ENCODE results near the gene RIPOR1.
A peak's percentile ranks its signal among the peaks of the same experiment; 100 is the strongest.
"Not testable (repeated sequence)": the region's sequence is repeated elsewhere in the genome, so short reads cannot be mapped to it uniquely, and the experiment has no call there.

Gene RIPOR1

GRCh38 chr16:67530013-67530939 lies 1.6 kb downstream of the RIPOR1 start:
- Histone ChIP-seq H3K27ac (ENCODE audit: low read length, poor library complexity, severe bottlenecking) (peak overlapping the region; percentile 43), H2BK5ac (ENCODE audit: low read depth, low read length, poor library complexity, severe bottlenecking) (peak overlapping the region; percentile 12), H2BK12ac (ENCODE audit: low read length in 2 of 2) (peak overlapping the region; percentile 69 to 93), H3K9me3 (ENCODE audit: control insufficient read depth, low read length) (no peaks in the 10 kb centered on the region), H3K4me2 (ENCODE audit: low read length, poor library complexity, severe bottlenecking) (peak overlapping the region; percentile 97), H4K91ac (ENCODE audit: low read length) (peak overlapping the region; percentile 83), H2BK120ac (ENCODE audit: low read depth, low read length) (peak overlapping the region; percentile 89), H3K9ac (ENCODE audit: low read length) (peak overlapping the region; percentile 96), H3K4me3 (ENCODE audit: insufficient read depth in 1 of 2, low read depth in 1 of 2, low read length in 2 of 2) (peak overlapping the region; percentile 87 to 96), H3K36me3 (ENCODE audit: control insufficient read depth in 1 of 2, insufficient read depth in 2 of 2, low read depth in 1 of 2, low read length in 2 of 2) (peaks cover 3 to 12% of the 10 kb centered on the region in 2 experiments), H4K8ac (ENCODE audit: low read length) (peak overlapping the region; percentile 79), H3K4ac (ENCODE audit: low read depth in 1 of 2, low read length in 2 of 2) (peak overlapping the region; percentile 94 to 99), H3K18ac (ENCODE audit: low read depth in 1 of 2, low read length in 2 of 2) (peak overlapping the region; percentile 78 to 98), H3K23ac (ENCODE audit: low read length in 2 of 2) (peak overlapping the region in 1 of 2 experiments; percentile 96), H3K79me1 (replicated peaks; ENCODE audit: low read length, poor library complexity, severe bottlenecking) (peaks cover 14% of the 10 kb centered on the region), H3K4me1 (ENCODE audit: control insufficient read depth, insufficient read depth, low read depth, low read length) (peaks cover 37% of the 10 kb centered on the region), H2BK15ac (ENCODE audit: low read depth, poor library complexity, severe bottlenecking) (peak overlapping the region; percentile 71), H3K14ac (ENCODE audit: low read length in 2 of 2) (peak overlapping the region in 1 of 2 experiments; percentile 99), H2AFZ (ENCODE audit: low read depth, low read length) (no peak overlapping the region), H3K27me3 (ENCODE audit: control insufficient read depth in 1 of 2, insufficient read depth in 1 of 2, low read length in 2 of 2) (no peaks in the 10 kb centered on the region), H2AK5ac (ENCODE audit: low read length, severe bottlenecking) (peak overlapping the region; percentile 83)
- 8% methylated on average over 46 of the region's 48 CpGs for WGBS
- peak; percentile 87 for DNase-seq

- H3K14ac ChIP-seq (ENCODE audit: low read length in 2 of 2) = no peak overlapping the region
- no peaks in the 10 kb centered on the region for H3K27me3 ChIP-seq (ENCODE audit: control insufficient read depth in 1 of 2, insufficient read depth in 1 of 2, low read length in 2 of 2)
- H4K8ac ChIP-seq (ENCODE audit: low read length) = peak overlapping the region; percentile 79
- H3K36me3 ChIP-seq (ENCODE audit: control insufficient read depth in 1 of 2, insufficient read depth in 2 of 2, low read depth in 1 of 2, low read length in 2 of 2) = peaks cover 4 to 17% of the 10 kb centered on the region in 2 experiments
- no peak overlapping the region for H3K4ac ChIP-seq (ENCODE audit: low read depth in 1 of 2, low read length in 2 of 2)
- WGBS = 97% methylated on average over 4 of the region's 4 CpGs
- peak overlapping the region; percentile 1 for H2AK5ac ChIP-seq (ENCODE audit: low read length, severe bottlenecking)
- no peak overlapping the region for H2BK15ac ChIP-seq (ENCODE audit: low read depth, poor library complexity, severe bottlenecking)
- peak overlapping the region; percentile 76 for H4K91ac ChIP-seq (ENCODE audit: low read length)
- H3K79me1 ChIP-seq (replicated peaks; ENCODE audit: low read length, poor library complexity, severe bottlenecking) = peaks cover 20% of the 10 kb centered on the region
- H2AFZ ChIP-seq (ENCODE audit: low read depth, low read length) = no peak overlapping the region
- no peaks in the 10 kb centered on the region for H3K9me3 ChIP-seq (ENCODE audit: control insufficient read depth, low read length)
- no peak for DNase-seq
- H3K9ac ChIP-seq (ENCODE audit: low read length) = peak overlapping the region; percentile 96
- H2BK5ac ChIP-seq (ENCODE audit: low read depth, low read length, poor library complexity, severe bottlenecking) = no peak overlapping the region
- no peak overlapping the region for H3K23ac ChIP-seq (ENCODE audit: low read length in 2 of 2)
- H3K4me2 ChIP-seq (ENCODE audit: low read length, poor library complexity, severe bottlenecking) = peak overlapping the region; percentile 97
- H3K4me1 ChIP-seq (ENCODE audit: control insufficient read depth, insufficient read depth, low read depth, low read length) = peaks cover 40% of the 10 kb centered on the region
- no peak overlapping the region for H2BK120ac ChIP-seq (ENCODE audit: low read depth, low read length)
- H3K4me3 ChIP-seq (ENCODE audit: insufficient read depth in 1 of 2, low read depth in 1 of 2, low read length in 2 of 2) = peak overlapping the region in 1 of 2 experiments; percentile 96
- H3K27ac ChIP-seq (ENCODE audit: low read length, poor library complexity, severe bottlenecking) = peak overlapping the region; percentile 6
- H2BK12ac ChIP-seq (ENCODE audit: low read length in 2 of 2) = peak overlapping the region; percentile 21 to 69
- no peak overlapping the region for H3K18ac ChIP-seq (ENCODE audit: low read depth in 1 of 2, low read length in 2 of 2)
Measured at GRCh38 chr16:67531247-67531646, 2.6 kb downstream of the RIPOR1 start.

- H3K27ac ChIP-seq (ENCODE audit: low read length, poor library complexity, severe bottlenecking) = no peak overlapping the region
- H3K14ac ChIP-seq (ENCODE audit: low read length in 2 of 2) = no peak overlapping the region
- no peak overlapping the region for H2BK12ac ChIP-seq (ENCODE audit: low read length in 2 of 2)
- no peak for DNase-seq
- peaks cover 46% of the 10 kb centered on the region for H3K4me1 ChIP-seq (ENCODE audit: control insufficient read depth, insufficient read depth, low read depth, low read length)
- H3K4ac ChIP-seq (ENCODE audit: low read depth in 1 of 2, low read length in 2 of 2) = no peak overlapping the region
- no peak overlapping the region for H3K23ac ChIP-seq (ENCODE audit: low read length in 2 of 2)
- no peaks in the 10 kb centered on the region for H3K9me3 ChIP-seq (ENCODE audit: control insufficient read depth, low read length)
- peaks cover 4 to 17% of the 10 kb centered on the region in 2 experiments for H3K36me3 ChIP-seq (ENCODE audit: control insufficient read depth in 1 of 2, insufficient read depth in 2 of 2, low read depth in 1 of 2, low read length in 2 of 2)
- no peak overlapping the region for H2AK5ac ChIP-seq (ENCODE audit: low read length, severe bottlenecking)
- H2BK120ac ChIP-seq (ENCODE audit: low read depth, low read length) = no peak overlapping the region
- no peak overlapping the region for H2BK15ac ChIP-seq (ENCODE audit: low read depth, poor library complexity, severe bottlenecking)
- no peak overlapping the region for H2AFZ ChIP-seq (ENCODE audit: low read depth, low read length)
- H4K8ac ChIP-seq (ENCODE audit: low read length) = no peak overlapping the region
- no peak overlapping the region for H3K9ac ChIP-seq (ENCODE audit: low read length)
- H3K79me1 ChIP-seq (replicated peaks; ENCODE audit: low read length, poor library complexity, severe bottlenecking) = peaks cover 28% of the 10 kb centered on the region
- WGBS = 90% methylated on average over 9 of the region's 9 CpGs
- H3K4me3 ChIP-seq (ENCODE audit: insufficient read depth in 1 of 2, low read depth in 1 of 2, low read length in 2 of 2) = no peak overlapping the region
- H3K18ac ChIP-seq (ENCODE audit: low read depth in 1 of 2, low read length in 2 of 2) = no peak overlapping the region
- no peak overlapping the region for H4K91ac ChIP-seq (ENCODE audit: low read length)
- no peaks in the 10 kb centered on the region for H3K27me3 ChIP-seq (ENCODE audit: control insufficient read depth in 1 of 2, insufficient read depth in 1 of 2, low read length in 2 of 2)
- no peak overlapping the region for H2BK5ac ChIP-seq (ENCODE audit: low read depth, low read length, poor library complexity, severe bottlenecking)
- H3K4me2 ChIP-seq (ENCODE audit: low read length, poor library complexity, severe bottlenecking) = no peak overlapping the region
Measured at GRCh38 chr16:67533024-67533560, 4.5 kb downstream of the RIPOR1 start.

- H3K27ac ChIP-seq (ENCODE audit: low read length, poor library complexity, severe bottlenecking) = not testable (repeated sequence)
Measured at GRCh38 chr16:67533987-67534386, 5.4 kb downstream of the RIPOR1 start.

More at GRCh38 chr16:67533987-67534386, 5.4 kb downstream of the RIPOR1 start:
- not testable (repeated sequence) for H2BK15ac ChIP-seq (ENCODE audit: low read depth, poor library complexity, severe bottlenecking); H2AFZ ChIP-seq (ENCODE audit: low read depth, low read length); H2AK5ac ChIP-seq (ENCODE audit: low read length, severe bottlenecking); H4K8ac ChIP-seq (ENCODE audit: low read length); H3K18ac ChIP-seq (ENCODE audit: low read depth in 1 of 2, low read length in 2 of 2); H2BK5ac ChIP-seq (ENCODE audit: low read depth, low read length, poor library complexity, severe bottlenecking); H3K23ac ChIP-seq (ENCODE audit: low read length in 2 of 2); H3K4ac ChIP-seq (ENCODE audit: low read depth in 1 of 2, low read length in 2 of 2); H2BK120ac ChIP-seq (ENCODE audit: low read depth, low read length); H4K91ac ChIP-seq (ENCODE audit: low read length); H3K9me3 ChIP-seq (ENCODE audit: control insufficient read depth, low read length); H2BK12ac ChIP-seq (ENCODE audit: low read length in 2 of 2); H3K27me3 ChIP-seq (ENCODE audit: control insufficient read depth in 1 of 2, insufficient read depth in 1 of 2, low read length in 2 of 2); DNase-seq; H3K4me2 ChIP-seq (ENCODE audit: low read length, poor library complexity, severe bottlenecking); H3K9ac ChIP-seq (ENCODE audit: low read length); H3K14ac ChIP-seq (ENCODE audit: low read length in 2 of 2); H3K4me3 ChIP-seq (ENCODE audit: insufficient read depth in 1 of 2, low read depth in 1 of 2, low read length in 2 of 2)
- peaks cover 51% of the 10 kb centered on the region for H3K4me1 ChIP-seq (ENCODE audit: control insufficient read depth, insufficient read depth, low read depth, low read length)
- peaks cover 4 to 20% of the 10 kb centered on the region in 2 experiments for H3K36me3 ChIP-seq (ENCODE audit: control insufficient read depth in 1 of 2, insufficient read depth in 2 of 2, low read depth in 1 of 2, low read length in 2 of 2)
- WGBS = 97% methylated on average over 5 of the region's 6 CpGs
- peaks cover 30% of the 10 kb centered on the region for H3K79me1 ChIP-seq (replicated peaks; ENCODE audit: low read length, poor library complexity, severe bottlenecking)

Measured in mesenchymal stem cell (in vitro differentiated cells and primary cell).